Vagina (tissue), 2 donors: ENCODE measurements around the gene DUSP16.

Source experiments
- POLR2A ChIP-seq, 2 donors: fragments of 450-650 bp; IDR thresholded peaks; one replicate each; pipeline ENCODE4 v1.6.1; 2017; ENCODE audit warnings: antibody characterized with exemption in 2 of 2, mild to moderate bottlenecking in 2 of 2, moderate library complexity in 2 of 2
- POLR2AphosphoS5 ChIP-seq, 2 donors: sonication (generic); formaldehyde crosslinking; IDR thresholded peaks; one replicate each; pipeline ENCODE4 v1.9.0; 2017; ENCODE audit warnings: antibody characterized with exemption in 2 of 2, mild to moderate bottlenecking in 2 of 2, low read depth in 1 of 2; ENCODE audit not compliant: insufficient read depth in 1 of 2
- TF ChIP-seq, protein P1 (sequence below), 3 experiments: fragments of 450-650 bp in 2 of 3; fragments of 200-600 bp in 1 of 3; sonication (generic) in 1 of 3; IDR thresholded peaks; one replicate each; pipeline ENCODE4 v1.5.1; 2017 to 2019; ENCODE audit warnings: antibody characterized with exemption in 3 of 3, mild to moderate bottlenecking in 2 of 3, moderate library complexity in 2 of 3

DNA sequence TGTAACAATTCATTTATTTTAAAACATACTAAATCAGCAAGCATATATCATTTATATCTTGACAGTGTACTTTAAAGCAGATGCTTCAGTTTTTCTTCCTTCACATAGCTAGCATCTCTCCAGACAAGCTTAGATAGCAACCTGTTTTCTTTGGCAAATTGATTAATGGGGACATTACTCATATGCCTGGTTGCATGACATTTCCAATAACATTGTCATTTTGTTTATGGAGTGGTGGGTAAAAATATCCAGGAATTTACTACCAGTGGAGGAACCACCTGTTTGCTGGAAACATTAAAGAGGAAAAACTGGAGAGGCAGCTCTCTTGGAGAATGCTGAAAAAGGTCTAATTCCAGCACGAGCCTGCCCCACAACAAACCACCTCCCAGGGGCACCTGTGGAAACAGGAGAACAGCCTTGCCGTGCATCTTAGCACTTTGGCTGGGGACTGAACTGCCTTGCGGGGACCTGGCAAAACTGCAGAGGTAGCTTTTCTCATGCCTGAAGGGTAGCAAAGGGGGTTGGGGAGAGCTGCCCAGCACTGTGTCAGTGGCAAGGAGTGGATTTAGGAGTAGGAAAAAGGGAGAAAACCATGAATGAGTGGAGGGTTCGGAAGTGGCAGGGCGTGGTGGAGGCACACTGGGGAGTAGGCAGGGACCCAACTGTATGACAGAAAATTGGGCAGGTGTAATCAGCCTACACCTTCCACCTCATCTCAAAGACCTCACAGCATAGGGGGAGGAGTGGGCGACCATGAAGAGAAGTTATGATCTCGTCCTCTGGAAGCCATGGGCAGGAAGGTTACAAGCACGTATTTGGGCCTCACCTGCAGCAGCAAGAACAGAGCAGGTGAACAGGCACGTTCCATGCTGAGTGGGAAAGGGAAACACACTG, 37.3 kb upstream of the DUSP16 start:
- TF ChIP-seq, protein P1, sequence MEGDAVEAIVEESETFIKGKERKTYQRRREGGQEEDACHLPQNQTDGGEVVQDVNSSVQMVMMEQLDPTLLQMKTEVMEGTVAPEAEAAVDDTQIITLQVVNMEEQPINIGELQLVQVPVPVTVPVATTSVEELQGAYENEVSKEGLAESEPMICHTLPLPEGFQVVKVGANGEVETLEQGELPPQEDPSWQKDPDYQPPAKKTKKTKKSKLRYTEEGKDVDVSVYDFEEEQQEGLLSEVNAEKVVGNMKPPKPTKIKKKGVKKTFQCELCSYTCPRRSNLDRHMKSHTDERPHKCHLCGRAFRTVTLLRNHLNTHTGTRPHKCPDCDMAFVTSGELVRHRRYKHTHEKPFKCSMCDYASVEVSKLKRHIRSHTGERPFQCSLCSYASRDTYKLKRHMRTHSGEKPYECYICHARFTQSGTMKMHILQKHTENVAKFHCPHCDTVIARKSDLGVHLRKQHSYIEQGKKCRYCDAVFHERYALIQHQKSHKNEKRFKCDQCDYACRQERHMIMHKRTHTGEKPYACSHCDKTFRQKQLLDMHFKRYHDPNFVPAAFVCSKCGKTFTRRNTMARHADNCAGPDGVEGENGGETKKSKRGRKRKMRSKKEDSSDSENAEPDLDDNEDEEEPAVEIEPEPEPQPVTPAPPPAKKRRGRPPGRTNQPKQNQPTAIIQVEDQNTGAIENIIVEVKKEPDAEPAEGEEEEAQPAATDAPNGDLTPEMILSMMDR (IDR thresholded peaks at IDR 0.05) = no peak
- TF ChIP-seq POLR2A (IDR thresholded peaks at IDR 0.05) = no peak
- TF ChIP-seq POLR2AphosphoS5 (IDR thresholded peaks at IDR 0.05; ENCODE audit: insufficient read depth in 1 of 2, low read depth in 1 of 2) = no peak
